C1 segment of cervical spinal cord (tissue), 14 donors: ENCODE results near the gene CDK6.
A peak's percentile ranks its signal among the peaks of the same experiment; 100 is the strongest.

ENCODE experiments used
- DNase-seq, 14 donors: peaks; one replicate each; lab custom pipeline; 2025; lab: John Stamatoyannopoulos, UW

Gene CDK6

GRCh38 chr7:92794391-92794790, 42.0 kb downstream of the CDK6 start:
- DNase-seq = no peak

- no peak for DNase-seq
Observed at GRCh38 chr7:92793656-92794205, 42.6 kb downstream of the CDK6 start.

- DNase-seq = no peak
Observed at GRCh38 chr7:92790992-92791391, 45.4 kb downstream of the CDK6 start.

- no peak for DNase-seq
Observed at GRCh38 chr7:92788559-92789183, 47.7 kb downstream of the CDK6 start.

- no peak for DNase-seq
Observed at GRCh38 chr7:92785923-92786322, 50.5 kb downstream of the CDK6 start.

- no peak for DNase-seq
Observed at GRCh38 chr7:92784935-92785334, 51.4 kb downstream of the CDK6 start.

GRCh38 chr7:92783260-92784201, 52.8 kb downstream of the CDK6 start:
- DNase-seq = no peak

GRCh38 chr7:92782855-92783254, 53.5 kb downstream of the CDK6 start:
- no peak for DNase-seq

- DNase-seq = no peak
Observed at GRCh38 chr7:92782236-92782635, 54.1 kb downstream of the CDK6 start.

- peak in 5 of 14 donors; percentile 9 to 49 (median 31) for DNase-seq
Observed at GRCh38 chr7:92781117-92781720, 55.2 kb downstream of the CDK6 start.

GRCh38 chr7:92778972-92779371, 57.4 kb downstream of the CDK6 start:
- DNase-seq = no peak

GRCh38 chr7:92777993-92778392, 58.4 kb downstream of the CDK6 start:
- DNase-seq = no peak

- DNase-seq = no peak
Observed at GRCh38 chr7:92773808-92774207, 62.6 kb downstream of the CDK6 start.

- DNase-seq = no peak
Observed at GRCh38 chr7:92769844-92770243, 66.5 kb downstream of the CDK6 start.

GRCh38 chr7:92769394-92769699, 67.0 kb downstream of the CDK6 start:
- no peak for DNase-seq

- DNase-seq = peak in 6 of 14 donors; percentile 3 to 79 (median 38)
Observed at GRCh38 chr7:92768501-92769393, 67.6 kb downstream of the CDK6 start.

GRCh38 chr7:92767437-92767836, 68.9 kb downstream of the CDK6 start:
- DNase-seq = no peak

- DNase-seq = peak in 1 of 14 donors; percentile 13
Observed at GRCh38 chr7:92766461-92767003, 69.8 kb downstream of the CDK6 start.

- DNase-seq = no peak
Observed at GRCh38 chr7:92765725-92766124, 70.6 kb downstream of the CDK6 start.

GRCh38 chr7:92763636-92764423, 72.5 kb downstream of the CDK6 start:
- DNase-seq = no peak
